ENCODE data around the gene STK33.

STK33 gene

GRCh38 chr11:8356216-8356615 is 237.8 kb downstream of the STK33 start:
- DNase-seq (ENCODE audit: low read depth), result no peak

- DNase-seq (ENCODE audit: low read depth), result no peak
Measured at GRCh38 chr11:8355416-8355742, 238.6 kb downstream of the STK33 start.

GRCh38 chr11:8354622-8355415 is 239.2 kb downstream of the STK33 start:
- DNase-seq (ENCODE audit: low read depth), result no peak

GRCh38 chr11:8352876-8353505 is 241.0 kb downstream of the STK33 start:
- no peak for DNase-seq (ENCODE audit: low read depth)

- no peak for DNase-seq (ENCODE audit: low read depth)
Measured at GRCh38 chr11:8352103-8352875, 241.7 kb downstream of the STK33 start.

GRCh38 chr11:8351223-8351622 is 242.8 kb downstream of the STK33 start:
- no peak for DNase-seq (ENCODE audit: low read depth)

GRCh38 chr11:8347978-8348377 is 246.1 kb downstream of the STK33 start:
- DNase-seq (ENCODE audit: low read depth), result no peak

- DNase-seq (ENCODE audit: low read depth), result no peak
Measured at GRCh38 chr11:8346157-8346755, 247.8 kb downstream of the STK33 start.

GRCh38 chr11:8345179-8345578 is 248.8 kb downstream of the STK33 start:
- DNase-seq (ENCODE audit: low read depth), result no peak

GRCh38 chr11:8344346-8344745 is 249.7 kb downstream of the STK33 start:
- DNase-seq (ENCODE audit: low read depth), result no peak

- no peak for DNase-seq (ENCODE audit: low read depth)
Measured at GRCh38 chr11:8342821-8343681, 251.0 kb downstream of the STK33 start.

GRCh38 chr11:8341996-8342395 is 252.0 kb downstream of the STK33 start:
- DNase-seq (ENCODE audit: low read depth), result no peak
